A204.1 (cell line): ENCODE results near the gene TRMT5.

Source experiments
- FAIRE-seq: peaks from 2 replicates; lab custom pipeline; 2012; peaks lifted over from hg19 to GRCh38; lab: Jason Lieb, UNC

The TRMT5 gene

GRCh38 chr14:60964904-60965303 is 16.0 kb downstream of the TRMT5 start:
- no peak for FAIRE-seq

- FAIRE-seq = no peak
These were observed 17.1 kb downstream of the TRMT5 start for GRCh38 chr14:60963761-60964160.

- no peak for FAIRE-seq
These were observed 22.7 kb downstream of the TRMT5 start for GRCh38 chr14:60958146-60958545.

GRCh38 chr14:60956632-60957031 is 24.2 kb downstream of the TRMT5 start:
- FAIRE-seq = no peak

- no peak for FAIRE-seq
These were observed 24.7 kb downstream of the TRMT5 start for GRCh38 chr14:60956202-60956601.

GRCh38 chr14:60951776-60952435 is 29.0 kb downstream of the TRMT5 start:
- FAIRE-seq = no peak

- no peak for FAIRE-seq
These were observed 34.1 kb downstream of the TRMT5 start for GRCh38 chr14:60946773-60947172.

- no peak for FAIRE-seq
These were observed 34.9 kb downstream of the TRMT5 start for GRCh38 chr14:60945984-60946383.

GRCh38 chr14:60944204-60944603 is 36.7 kb downstream of the TRMT5 start:
- FAIRE-seq = no peak

- no peak for FAIRE-seq
These were observed 37.2 kb downstream of the TRMT5 start for GRCh38 chr14:60943637-60944032.

- FAIRE-seq = no peak
These were observed 45.6 kb downstream of the TRMT5 start for GRCh38 chr14:60935319-60935718.

GRCh38 chr14:60933920-60934655 is 46.8 kb downstream of the TRMT5 start:
- FAIRE-seq = no peak

GRCh38 chr14:60931218-60931617 is 49.7 kb downstream of the TRMT5 start:
- no peak for FAIRE-seq

- no peak for FAIRE-seq
These were observed 54.9 kb downstream of the TRMT5 start for GRCh38 chr14:60926002-60926401.

GRCh38 chr14:60925286-60925685 is 55.6 kb downstream of the TRMT5 start:
- no peak for FAIRE-seq

GRCh38 chr14:60922050-60922449 is 58.8 kb downstream of the TRMT5 start:
- no peak for FAIRE-seq
